ENCODE data around the gene SLC40A1. TPM values are rescaled to one million over a fixed set of nuclear protein-coding genes. Genes with fewer than 3 reads are reported as not detected.

Gene SLC40A1
- total and polyA plus RNA-seq, 2 of the 8 experiments (the other 6 are each of a cell fraction or from before 2014, with no cell fraction given), result 0.03 TPM; not detected in 1

DNA sequence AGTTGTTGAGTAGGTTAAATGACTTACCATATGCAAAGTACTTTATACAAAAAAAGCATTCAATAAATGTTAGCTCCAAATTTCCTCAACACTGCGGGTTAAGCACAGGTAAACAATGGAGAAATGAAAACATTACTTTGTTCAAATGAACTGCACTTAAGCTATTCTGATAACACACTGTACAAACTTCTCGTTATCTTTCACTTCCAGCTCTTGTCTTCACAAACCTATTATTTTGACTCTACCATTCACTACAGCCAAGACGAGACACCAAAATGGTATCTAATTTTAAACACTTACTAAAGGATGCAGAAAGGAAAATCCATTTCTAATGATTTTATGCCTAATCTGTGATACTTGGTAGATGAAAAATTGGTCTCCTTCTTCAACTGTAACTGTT is 43.8 kb downstream of the SLC40A1 start:
- Histone ChIP-seq H2BK15ac (ENCODE audit: low read length) (no peak overlapping the region), H3K79me1 (ENCODE audit: low read depth, low read length) (no peaks in the 10 kb centered on the region), H2BK5ac (ENCODE audit: low read depth, low read length) (no peak overlapping the region), H3K27me3 (replicated peaks in 1 of 4; ENCODE audit: control insufficient read depth in 3 of 4, extremely low read depth in 1 of 4, insufficient read depth in 3 of 4, low read length in 3 of 4) (peaks cover 0 to 1% (median 0%) of the 10 kb centered on the region in 4 experiments; a peak in 1 of 7 replicates), H2BK20ac (ENCODE audit: low read length) (no peak overlapping the region), H3K18ac (ENCODE audit: extremely low read depth, low read length) (no peak overlapping the region), H3K14ac (ENCODE audit: insufficient read length) (no peak overlapping the region), H2AK5ac (ENCODE audit: low read depth, low read length) (no peak overlapping the region), H3K36me3 (ENCODE audit: control insufficient read depth in 2 of 4, insufficient read depth in 4 of 4, low read length in 3 of 4) (no peaks in the 10 kb centered on the region), H3K4me2 (ENCODE audit: insufficient read depth in 1 of 2, low read depth in 2 of 2, low read length in 2 of 2) (no peak overlapping the region), H3K9me3 (ENCODE audit: insufficient read depth in 2 of 2, low read depth in 1 of 2, low read length in 1 of 2) (no peaks in the 10 kb centered on the region), H3K9ac (replicated peaks in 1 of 4; ENCODE audit: extremely low read depth in 1 of 4, low read depth in 3 of 4, low read length in 3 of 4) (no peak overlapping the region), H4K5ac (ENCODE audit: insufficient read length, low read depth, low read length) (no peak overlapping the region), H3K23ac (ENCODE audit: insufficient read length) (no peak overlapping the region), H3K23me2 (ENCODE audit: low read depth, low read length) (peaks cover 3% of the 10 kb centered on the region; the same call in 1 of the 2 replicates), H2BK12ac (ENCODE audit: low read depth, low read length) (no peak overlapping the region), H4K8ac (ENCODE audit: extremely low read depth, insufficient read depth, low read length) (no peak overlapping the region), H3K4me3 (ENCODE audit: extremely low read depth in 1 of 4, insufficient read depth in 2 of 4, low read depth in 3 of 4, low read length in 4 of 4) (no peak overlapping the region), H2AFZ (ENCODE audit: low read length) (no peak overlapping the region), H3K79me2 (ENCODE audit: control insufficient read depth in 1 of 2, insufficient read depth in 2 of 2, low read length in 2 of 2) (no peaks in the 10 kb centered on the region), H3K4ac (replicated peaks; ENCODE audit: insufficient read length, low read depth, low read length) (no peak overlapping the region), H3K4me1 (replicated peaks in 1 of 4; ENCODE audit: control insufficient read depth in 3 of 4, insufficient read depth in 4 of 4, low read length in 3 of 4) (no peaks in the 10 kb centered on the region), H4K91ac (replicated peaks; ENCODE audit: insufficient read length, low read length) (no peak overlapping the region), H3K27ac (ENCODE audit: low read depth, low read length) (no peak overlapping the region), H3K56ac (replicated peaks; ENCODE audit: insufficient read length, low read depth, low read length) (no peak overlapping the region), H4K20me1 (replicated peaks in 1 of 2; ENCODE audit: control insufficient read depth in 1 of 2, insufficient read depth in 2 of 2, low read length in 2 of 2) (no peaks in the 10 kb centered on the region), H2BK120ac (replicated peaks; ENCODE audit: low read depth, low read length) (no peak overlapping the region)
- no peak for DNase-seq (ENCODE audit: low read depth in 1 of 2, low spot score in 2 of 2)
- FAIRE-seq, result no peak
- ChIA-PET CTCF (ENCODE audit: partially characterized antibody) (interaction anchor here (1.0 to 1.7 kb wide), 5 partner anchors 10 to 97 kb away, joined by 3 to 4 read pairs (median 4); no protein-coding TSS in a partner anchor), POLR2A (ENCODE audit: partially characterized antibody) (interaction anchor here (0.7 kb wide), 1 partner anchor 109 kb away, joined by 3 read pairs; no protein-coding TSS in a partner anchor)
- WGBS, 2 experiments (ENCODE audit: extremely low coverage in 1 of 2, insufficient coverage in 1 of 2, insufficient read length in 1 of 2, insufficient replicate concordance in 2 of 2, low coverage in 1 of 2, low lambda C conversion rate in 2 of 2, missing lambda C conversion rate in 1 of 2), result 83% methylated on average over 3 of the region's 3 CpGs; no CpG with 5 or more reads in 1 of the 2 experiments
- TF ChIP-seq TAF1 (IDR thresholded peaks at IDR 0.05; ENCODE audit: low read depth, low read length) (no peak), TCF12 (IDR thresholded peaks at IDR 0.05; ENCODE audit: low read depth, low read length) (no peak), SIX5 (IDR thresholded peaks at IDR 0.05; ENCODE audit: low read depth, low read length) (no peak)

Data from H1 (cell line).